GM23338 (cell line): ENCODE data around the gene STIM2. TPM values are rescaled to one million over a fixed set of nuclear protein-coding genes. Genes with fewer than 3 reads are reported as not detected.

Source experiments
- ATAC-seq: fragments of 200-7000 bp; cut with Tn5 transposase; 3 replicates; pipeline ENCODE4 v1.9.1; 2020
- DNase-seq: peaks from one replicate; pipeline ENCODE4 v3.0.0-alpha.2; 2015; ENCODE audit warnings: low spot score
- H2AFZ ChIP-seq: fragments of 200-600 bp; sonication (generic); 2 replicates; pipeline ENCODE4 v1.8.0; 2016; ENCODE audit warnings: antibody characterized with exemption, mild to moderate bottlenecking, moderate library complexity
- H3F3A ChIP-seq: fragments of 200-600 bp; sonication (generic); replicated peaks from 2 replicates; pipeline ENCODE4 v1.8.0; 2017; ENCODE audit warnings: antibody characterized with exemption, mixed run types, low read depth
- H3K27ac ChIP-seq: fragments of 200-600 bp; sonication (generic); 2 replicates; pipeline ENCODE4 v1.6.1; 2016; ENCODE audit warnings: low read depth
- H3K27me3 ChIP-seq: fragments of 200-600 bp; sonication (generic); 2 replicates; pipeline ENCODE4 v1.8.0; 2016; ENCODE audit warnings: mild to moderate bottlenecking, mixed run types, moderate library complexity; ENCODE audit not compliant: insufficient read depth
- H3K36me3 ChIP-seq: fragments of 200-600 bp; sonication (generic); 2 replicates; pipeline ENCODE4 v1.8.0; 2016; ENCODE audit warnings: mild to moderate bottlenecking; ENCODE audit not compliant: insufficient read depth
- H3K4me1 ChIP-seq: fragments of 200-600 bp; sonication (generic); 2 replicates; pipeline ENCODE4 v1.8.0; 2016; ENCODE audit warnings: mild to moderate bottlenecking, moderate library complexity; ENCODE audit not compliant: insufficient read depth
- H3K4me2 ChIP-seq: fragments of 200-600 bp; sonication (generic); 2 replicates; pipeline ENCODE4 v1.7.1; 2017; ENCODE audit warnings: mixed run types
- H3K4me3 ChIP-seq: fragments of 200-600 bp; sonication (generic); 2 replicates; pipeline ENCODE4 v1.6.1; 2016; ENCODE audit warnings: mixed run types
- H3K79me2 ChIP-seq: fragments of 200-600 bp; sonication (generic); replicated peaks from 2 replicates; pipeline ENCODE4 v1.8.0; 2017; ENCODE audit warnings: mild to moderate bottlenecking; ENCODE audit not compliant: insufficient read depth
- H3K9me2 ChIP-seq: fragments of 200-600 bp; sonication (generic); 2 replicates; pipeline ENCODE4 v1.8.0; 2017; ENCODE audit not compliant: insufficient read depth
- H4K20me1 ChIP-seq: fragments of 200-600 bp; sonication (generic); replicated peaks from 2 replicates; pipeline ENCODE4 v1.8.0; 2017; ENCODE audit warnings: mild to moderate bottlenecking; ENCODE audit not compliant: insufficient read depth
- H3K27ac Mint-ChIP-seq: 2 replicates; pipeline ENCODE4 v1.8.0; 2020; ENCODE audit warnings: inconsistent platforms, mild to moderate bottlenecking, moderate library complexity, mixed read lengths
- H3K27me3 Mint-ChIP-seq: 3 replicates; pipeline ENCODE4 v1.8.0; 2022; ENCODE audit warnings: low read depth, mild to moderate bottlenecking, moderate library complexity, mixed read lengths, inconsistent platforms; ENCODE audit not compliant: insufficient read depth, poor library complexity
- H3K36me3 Mint-ChIP-seq: 3 replicates; pipeline ENCODE4 v1.8.0; 2021; ENCODE audit warnings: low read depth, mild to moderate bottlenecking, inconsistent platforms, moderate library complexity, mixed read lengths
- H3K4me1 Mint-ChIP-seq: 3 replicates; pipeline ENCODE4 v1.8.0; 2020; ENCODE audit warnings: mild to moderate bottlenecking, inconsistent platforms, mixed read lengths
- H3K4me3 Mint-ChIP-seq: 3 replicates; pipeline ENCODE4 v1.8.0; 2021; ENCODE audit warnings: moderate library complexity, mild to moderate bottlenecking, inconsistent platforms, mixed read lengths
- H3K9me3 Mint-ChIP-seq: 3 replicates; pipeline ENCODE4 v1.8.0; 2020; ENCODE audit warnings: moderate library complexity, mild to moderate bottlenecking, inconsistent platforms, mixed read lengths
- CREB1 ChIP-seq: fragments of 250-450 bp; sonication (Bioruptor Pico); IDR thresholded peaks from 2 replicates; pipeline ENCODE4 v1.5.0; 2020; ENCODE audit warnings: low read depth, mild to moderate bottlenecking, moderate library complexity
- CTCF ChIP-seq, 2 experiments: fragments of 200-600 bp in 1 of 2; sonication (generic) in 1 of 2; conservative IDR thresholded peaks; 2 replicates each; pipeline versions ENCODE4 v1.5.1 to v1.6.1; 2016 to 2017; ENCODE audit warnings: antibody characterized with exemption in 2 of 2, low read depth in 2 of 2, mild to moderate bottlenecking in 2 of 2, moderate library complexity in 1 of 2
- ETS1 ChIP-seq: IDR thresholded peaks from 2 replicates; pipeline ENCODE4 v1.6.1; 2016; ENCODE audit warnings: antibody characterized with exemption
- EZH2 ChIP-seq: fragments of 200-600 bp; sonication (generic); IDR thresholded peaks from one replicate; pipeline ENCODE4 v1.8.0; 2017; ENCODE audit warnings: antibody characterized with exemption, mild to moderate bottlenecking, low read depth; ENCODE audit not compliant: unreplicated experiment
- EZH2phosphoT487 ChIP-seq: fragments of 200-600 bp; sonication (generic); IDR thresholded peaks from one replicate; pipeline ENCODE4 v1.8.1; 2018; ENCODE audit warnings: antibody characterized with exemption; ENCODE audit not compliant: unreplicated experiment
- NANOG ChIP-seq: IDR thresholded peaks from 2 replicates; pipeline ENCODE4 v1.6.1; 2016; ENCODE audit warnings: antibody characterized with exemption, borderline replicate concordance
- POLR2AphosphoS5 ChIP-seq: IDR thresholded peaks from 2 replicates; pipeline ENCODE4 v1.6.1; 2016; ENCODE audit warnings: antibody characterized with exemption, low read depth
- STAT1 ChIP-seq: IDR thresholded peaks from one replicate; pipeline ENCODE4 v1.6.1; 2016; ENCODE audit warnings: antibody characterized with exemption; ENCODE audit not compliant: unreplicated experiment
- ZNF114 ChIP-seq: fragments of 250-450 bp; sonication (Bioruptor Pico); IDR thresholded peaks from 2 replicates; pipeline ENCODE4 v1.5.0; 2020; ENCODE audit warnings: mild to moderate bottlenecking, moderate library complexity
- ZNF331 ChIP-seq: fragments of 250-450 bp; sonication (Bioruptor Pico); IDR thresholded peaks from 2 replicates; pipeline ENCODE4 v1.5.0; 2020; ENCODE audit warnings: low read depth, mild to moderate bottlenecking, moderate library complexity
- ZNF462 ChIP-seq: fragments of 250-450 bp; sonication (Bioruptor Pico); IDR thresholded peaks from 2 replicates; pipeline ENCODE4 v1.5.0; 2020; ENCODE audit warnings: mild to moderate bottlenecking, moderate library complexity
- polyA plus RNA-seq: library from polyadenylated mRNA; unstranded; fragments of >200 nt; fragmentation: Nextera tagmentation; extraction: Ambion mirVana; gene quantifications from 2 replicates; pipeline ENCODE4 v1.2.1, GENCODE V29; 2016
- total RNA-seq: library from RNA; depleted of rRNA; stranded (reverse); fragments of >200 nt; shearing (Covaris generic); gene quantifications from 2 replicates; pipeline ENCODE4 v1.2.3, GENCODE V29; 2014
- TF ChIP-seq, protein P1 (sequence below): IDR thresholded peaks from one replicate; pipeline ENCODE4 v1.6.1; 2018; ENCODE audit warnings: antibody characterized with exemption; ENCODE audit not compliant: unreplicated experiment

STIM2 gene
- total and polyA plus RNA-seq, 2 experiments from 2014 or later, result 13.1 to 17.8 TPM

DNA sequence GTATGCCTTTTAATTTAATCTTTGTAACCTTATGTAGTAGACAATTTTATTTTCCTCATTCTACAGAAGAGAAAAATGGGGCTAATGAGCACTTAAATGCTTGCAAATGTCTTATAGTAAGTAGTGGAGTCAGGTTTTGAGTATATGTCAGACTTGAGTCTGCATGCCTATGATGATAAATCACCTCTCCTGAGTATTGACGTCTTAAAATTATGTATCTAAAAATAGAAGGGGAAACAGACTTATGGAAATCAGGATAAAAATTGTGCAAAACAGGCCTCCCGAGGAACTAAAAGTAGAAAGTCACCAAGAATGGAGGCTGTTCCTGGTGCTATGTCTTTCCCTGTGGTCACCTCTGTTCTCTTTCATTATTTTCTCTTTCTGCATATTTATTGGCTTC lies 92.7 kb downstream of the STIM2 start:
- no peak for DNase-seq
- H3K27me3 Mint-ChIP-seq, result no peaks in the 10 kb centered on the region
- no peaks in the 10 kb centered on the region for H3K9me3 Mint-ChIP-seq
- H3K27ac ChIP-seq, result no peak overlapping the region
- H3F3A ChIP-seq, result no peaks in the 10 kb centered on the region
- H3K79me2 ChIP-seq, result peaks cover 34% of the 10 kb centered on the region
- H2AFZ ChIP-seq, result no peak overlapping the region
- no peaks in the 10 kb centered on the region for H4K20me1 ChIP-seq
- no peaks in the 10 kb centered on the region; the same call in 2 of the 3 replicates for H3K36me3 Mint-ChIP-seq
- no peak for ATAC-seq
- 0 out of 2 replicates have a peak, but pooled peaks cover 3% of the 10 kb centered on the region for H3K9me2 ChIP-seq
- H3K4me2 ChIP-seq, result no peak overlapping the region
- peaks cover 1% of the 10 kb centered on the region; the same call in 1 of the 3 replicates for H3K4me1 Mint-ChIP-seq
- no peak overlapping the region for H3K4me3 Mint-ChIP-seq
- H3K27me3 ChIP-seq, result no peaks in the 10 kb centered on the region
- H3K4me3 ChIP-seq, result no peak overlapping the region
- TF ChIP-seq ZNF114 (CRISPR knock-in tag), result no peak
- TF ChIP-seq ZNF462 (CRISPR knock-in tag), result no peak
- TF ChIP-seq, protein P1, sequence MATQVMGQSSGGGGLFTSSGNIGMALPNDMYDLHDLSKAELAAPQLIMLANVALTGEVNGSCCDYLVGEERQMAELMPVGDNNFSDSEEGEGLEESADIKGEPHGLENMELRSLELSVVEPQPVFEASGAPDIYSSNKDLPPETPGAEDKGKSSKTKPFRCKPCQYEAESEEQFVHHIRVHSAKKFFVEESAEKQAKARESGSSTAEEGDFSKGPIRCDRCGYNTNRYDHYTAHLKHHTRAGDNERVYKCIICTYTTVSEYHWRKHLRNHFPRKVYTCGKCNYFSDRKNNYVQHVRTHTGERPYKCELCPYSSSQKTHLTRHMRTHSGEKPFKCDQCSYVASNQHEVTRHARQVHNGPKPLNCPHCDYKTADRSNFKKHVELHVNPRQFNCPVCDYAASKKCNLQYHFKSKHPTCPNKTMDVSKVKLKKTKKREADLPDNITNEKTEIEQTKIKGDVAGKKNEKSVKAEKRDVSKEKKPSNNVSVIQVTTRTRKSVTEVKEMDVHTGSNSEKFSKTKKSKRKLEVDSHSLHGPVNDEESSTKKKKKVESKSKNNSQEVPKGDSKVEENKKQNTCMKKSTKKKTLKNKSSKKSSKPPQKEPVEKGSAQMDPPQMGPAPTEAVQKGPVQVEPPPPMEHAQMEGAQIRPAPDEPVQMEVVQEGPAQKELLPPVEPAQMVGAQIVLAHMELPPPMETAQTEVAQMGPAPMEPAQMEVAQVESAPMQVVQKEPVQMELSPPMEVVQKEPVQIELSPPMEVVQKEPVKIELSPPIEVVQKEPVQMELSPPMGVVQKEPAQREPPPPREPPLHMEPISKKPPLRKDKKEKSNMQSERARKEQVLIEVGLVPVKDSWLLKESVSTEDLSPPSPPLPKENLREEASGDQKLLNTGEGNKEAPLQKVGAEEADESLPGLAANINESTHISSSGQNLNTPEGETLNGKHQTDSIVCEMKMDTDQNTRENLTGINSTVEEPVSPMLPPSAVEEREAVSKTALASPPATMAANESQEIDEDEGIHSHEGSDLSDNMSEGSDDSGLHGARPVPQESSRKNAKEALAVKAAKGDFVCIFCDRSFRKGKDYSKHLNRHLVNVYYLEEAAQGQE, result no peak
- no peak for TF ChIP-seq EZH2
- TF ChIP-seq EZH2phosphoT487, result no peak
- TF ChIP-seq STAT1, result no peak
- TF ChIP-seq POLR2AphosphoS5, result no peak
- TF ChIP-seq CREB1 (CRISPR knock-in tag), result no peak
- no peak for TF ChIP-seq CTCF (conservative IDR thresholded peaks at IDR 0.05; ENCODE audit: low read depth in 2 of 2)
- no peak for TF ChIP-seq NANOG
- no peak for TF ChIP-seq ZNF331
- no peak for TF ChIP-seq ETS1
- no peak overlapping the region for H3K27ac Mint-ChIP-seq
- H3K4me1 ChIP-seq, result no peaks in the 10 kb centered on the region
- H3K36me3 ChIP-seq, result no peaks in the 10 kb centered on the region
